WTC11 (cell line): ENCODE measurements around the gene MS4A2.

Experiments
- CREB1 ChIP-seq: sonication (generic); formaldehyde crosslinking; IDR thresholded peaks from 2 replicates; pipeline ENCODE4 v1.8.0; 2023; ENCODE audit warnings: mild to moderate bottlenecking, missing genetic modification reagents
- CTCF ChIP-seq: fragments of 200-600 bp; IDR thresholded peaks from 2 replicates; pipeline ENCODE4 v1.8.0; 2022; ENCODE audit warnings: antibody characterized with exemption
- TEAD4 ChIP-seq: sonication (generic); formaldehyde crosslinking; IDR thresholded peaks from 2 replicates; pipeline ENCODE4 v1.8.0; 2022; ENCODE audit warnings: mild to moderate bottlenecking, missing genetic modification reagents
- USF2 ChIP-seq: sonication (generic); formaldehyde crosslinking; IDR thresholded peaks from 2 replicates; pipeline ENCODE4 v1.8.1; 2023; ENCODE audit warnings: mild to moderate bottlenecking, missing genetic modification reagents, moderate library complexity
- ZBTB43 ChIP-seq: sonication (generic); formaldehyde crosslinking; IDR thresholded peaks from 2 replicates; pipeline ENCODE4 v1.8.1; 2023; ENCODE audit warnings: mild to moderate bottlenecking, missing genetic modification reagents

- TF ChIP-seq CREB1: no peak
- no peak for TF ChIP-seq USF2 (CRISPR knock-in tag)
- no peak for TF ChIP-seq CTCF
- TF ChIP-seq ZBTB43: no peak
- TF ChIP-seq TEAD4: no peak
Observed at GRCh38 chr11:60100516-60100915, 12.1 kb downstream of the MS4A2 start.
